HG02678 (cell line): ENCODE results near the gene ZMIZ1.
"Not testable (repeated sequence)": the region's sequence is repeated elsewhere in the genome, so short reads cannot be mapped to it uniquely, and the experiment has no call there.

ENCODE experiments used
- ATAC-seq: cut with Tn5 transposase; IDR thresholded peaks from one replicate; pipeline ENCODE4 v1.9.1; 2021; ENCODE audit warnings: mild to moderate bottlenecking, moderate library complexity; ENCODE audit not compliant: unreplicated experiment

Gene ZMIZ1

DNA sequence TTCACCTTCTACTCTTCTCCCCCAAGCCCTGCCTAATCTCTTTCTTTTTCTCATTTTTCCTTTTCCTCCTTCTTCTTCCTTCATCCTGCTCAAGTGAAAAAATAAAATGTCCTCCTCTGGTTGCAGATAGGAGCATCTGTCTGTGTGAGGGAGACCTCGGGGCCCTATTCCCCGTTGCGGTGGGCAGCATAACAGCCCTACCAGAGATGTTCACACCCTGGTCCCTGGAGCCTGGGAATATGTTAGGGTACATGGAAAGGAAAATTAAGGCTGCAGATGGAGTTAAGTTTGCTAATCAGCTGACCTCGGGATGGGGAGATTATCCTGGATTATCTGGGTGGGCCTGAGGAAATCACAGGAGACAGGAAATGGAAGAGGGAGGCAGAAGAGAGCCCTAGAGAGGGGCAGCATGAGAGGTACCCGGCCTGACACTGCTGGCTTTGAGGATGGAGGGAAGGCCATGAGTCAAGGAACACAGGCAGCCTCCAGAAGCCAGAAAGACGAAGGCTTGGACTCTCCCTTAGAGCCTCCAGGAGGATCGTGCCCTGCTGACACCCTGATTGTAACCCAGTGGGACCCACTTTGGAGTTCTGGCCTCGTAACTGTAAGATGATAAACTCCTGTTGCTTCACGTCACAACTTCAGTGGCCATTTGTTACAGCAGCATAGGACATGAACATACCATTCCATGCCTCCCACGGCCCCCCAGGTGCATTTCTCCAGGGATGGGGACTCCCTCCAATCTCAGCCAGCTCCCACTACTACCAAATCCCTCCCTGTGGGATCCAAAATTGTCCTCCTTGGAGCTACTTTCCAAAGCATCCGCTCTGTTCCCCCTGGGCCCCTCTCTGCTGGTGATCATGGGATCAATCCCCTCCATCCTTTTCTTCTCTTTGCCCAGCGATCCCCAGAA lies 39.0 kb upstream of the ZMIZ1 start:
- ATAC-seq = no peak

DNA sequence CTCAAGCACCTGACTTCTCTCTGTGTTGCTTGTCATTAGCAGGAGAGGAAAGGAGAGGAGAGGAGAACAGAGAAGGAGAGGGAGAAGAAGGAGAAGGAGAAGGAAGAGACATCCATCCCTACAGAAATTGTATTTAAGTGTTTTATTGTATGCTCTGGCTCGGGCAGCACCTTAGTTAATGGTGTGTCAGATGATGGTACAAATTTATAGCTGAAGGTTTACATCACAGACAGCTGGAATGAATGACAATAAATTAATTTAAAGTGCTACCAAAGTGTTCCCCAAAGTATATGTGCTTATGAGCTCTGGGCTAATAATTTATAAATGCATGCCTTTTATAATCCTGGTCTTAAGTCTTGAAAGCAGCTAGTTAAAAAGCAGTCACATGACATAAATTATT lies 38.1 kb upstream of the ZMIZ1 start:
- ATAC-seq = no peak

DNA sequence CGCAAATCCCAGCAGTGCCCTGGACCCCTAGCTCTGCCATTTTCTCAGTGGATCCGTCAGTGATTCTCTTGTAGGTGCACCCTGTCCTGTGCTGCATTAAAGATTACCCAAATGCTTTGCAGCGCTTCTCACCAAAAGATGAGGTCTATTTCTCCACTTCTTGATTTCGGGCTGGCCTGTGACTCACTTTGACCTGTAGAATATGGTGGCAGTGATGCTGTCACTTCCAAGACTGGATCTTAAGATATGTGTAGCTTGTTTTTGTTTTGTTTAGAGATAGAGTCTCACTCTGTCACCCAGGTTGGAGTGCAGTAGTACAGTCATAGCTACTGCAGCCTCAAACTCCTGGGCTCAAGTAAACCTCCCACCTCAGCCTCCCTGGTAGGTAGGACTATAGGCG lies 37.0 kb upstream of the ZMIZ1 start:
- ATAC-seq = no peak

DNA sequence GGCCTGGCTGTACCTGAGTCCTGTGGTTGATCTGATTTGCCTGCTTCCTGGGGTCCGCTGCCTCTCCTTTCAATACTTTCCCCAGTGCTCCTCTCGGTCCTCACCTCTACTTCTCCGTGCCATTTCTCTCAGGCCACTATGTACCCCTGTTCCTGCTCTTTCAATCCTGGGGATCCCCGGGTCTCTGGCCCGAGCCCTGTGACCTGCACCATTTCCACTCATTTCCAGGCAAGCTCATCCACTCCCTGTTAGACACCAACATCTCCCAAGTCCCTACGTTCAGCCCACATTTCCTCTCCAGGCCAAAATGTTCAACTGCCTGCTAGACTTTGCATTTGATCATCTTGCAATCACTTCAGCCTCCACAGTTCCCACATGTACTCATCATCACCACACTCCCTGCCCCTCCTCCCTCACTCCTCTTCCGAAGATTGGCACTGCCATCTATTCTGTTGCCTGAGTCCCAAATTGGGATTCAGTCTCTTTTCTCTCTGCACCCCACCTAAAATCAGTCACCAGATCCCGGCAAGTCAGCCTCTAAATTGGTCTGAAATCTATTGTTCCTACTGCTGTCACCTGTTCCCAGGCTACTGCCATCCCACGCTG lies 34.4 kb upstream of the ZMIZ1 start:
- ATAC-seq = no peak

DNA sequence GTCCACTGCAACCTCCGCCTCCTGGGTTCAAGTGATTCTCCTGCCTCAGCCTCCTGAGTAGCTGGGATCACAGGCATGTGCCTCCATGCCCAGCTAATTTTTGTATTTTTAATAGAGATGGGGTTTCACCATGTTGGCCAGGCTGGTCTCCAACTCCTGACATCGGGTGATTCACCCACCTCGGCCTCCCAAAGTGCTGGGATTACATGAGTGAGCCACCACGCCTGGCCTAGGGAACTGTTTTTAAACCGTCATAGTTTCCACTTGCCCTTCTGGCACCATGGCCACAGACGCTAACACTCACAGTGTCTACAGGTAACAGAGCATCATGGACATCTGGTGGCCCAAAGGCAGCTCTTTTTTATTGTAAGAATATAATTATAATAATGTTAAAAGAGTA lies 32.4 kb upstream of the ZMIZ1 start:
- ATAC-seq = not testable (repeated sequence)

DNA sequence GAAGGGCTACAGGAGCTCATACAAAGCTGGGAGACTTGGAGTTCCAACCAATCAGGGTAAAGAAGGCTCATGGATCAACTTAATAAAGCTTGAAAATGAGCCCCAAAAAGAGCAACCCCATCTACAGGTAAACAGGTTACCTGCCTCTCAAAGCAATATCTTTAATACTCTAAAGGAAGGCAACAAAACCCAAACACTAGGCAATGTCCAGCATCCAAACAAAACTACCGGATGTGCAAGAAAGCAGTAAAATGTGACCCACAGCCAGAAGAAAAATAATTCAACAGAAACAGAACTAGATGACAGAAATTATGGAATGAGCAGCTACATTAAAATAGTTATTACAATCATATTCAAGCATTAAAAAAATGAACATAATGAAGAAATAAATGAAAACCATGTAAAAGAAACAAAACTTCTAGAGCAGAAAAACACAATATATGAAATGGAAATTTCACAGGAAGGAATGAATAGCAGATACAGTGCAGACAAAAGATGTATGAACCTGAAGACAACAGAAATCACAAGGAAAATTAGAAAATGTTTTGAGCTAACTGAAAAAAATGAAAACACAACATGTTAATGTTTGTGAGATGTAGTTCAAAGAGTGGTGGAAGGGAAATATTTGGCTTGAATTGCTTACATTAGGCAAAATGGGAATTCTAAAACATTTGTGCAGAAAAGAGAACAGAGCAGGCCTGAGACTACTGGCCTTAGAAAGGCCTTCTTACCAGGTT lies 30.5 kb upstream of the ZMIZ1 start:
- no peak for ATAC-seq

DNA sequence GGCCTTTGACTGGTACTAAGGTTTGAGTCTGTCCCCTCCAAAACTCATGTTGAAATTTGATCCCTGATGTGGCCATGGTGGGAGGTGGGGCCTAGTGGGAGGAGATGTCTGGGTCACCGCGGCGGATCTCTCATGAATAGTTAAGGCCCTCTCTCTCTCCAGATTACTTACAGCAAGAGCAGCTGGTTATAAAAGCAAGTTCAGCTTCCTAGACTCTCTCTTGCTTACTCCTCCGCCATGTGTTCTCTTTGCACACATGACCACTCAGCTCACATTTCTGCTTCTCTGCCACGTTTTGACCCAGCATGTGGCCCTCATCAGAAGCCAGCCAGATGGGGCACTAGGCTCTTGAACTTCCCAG lies 29.9 kb upstream of the ZMIZ1 start:
- ATAC-seq = no peak

DNA sequence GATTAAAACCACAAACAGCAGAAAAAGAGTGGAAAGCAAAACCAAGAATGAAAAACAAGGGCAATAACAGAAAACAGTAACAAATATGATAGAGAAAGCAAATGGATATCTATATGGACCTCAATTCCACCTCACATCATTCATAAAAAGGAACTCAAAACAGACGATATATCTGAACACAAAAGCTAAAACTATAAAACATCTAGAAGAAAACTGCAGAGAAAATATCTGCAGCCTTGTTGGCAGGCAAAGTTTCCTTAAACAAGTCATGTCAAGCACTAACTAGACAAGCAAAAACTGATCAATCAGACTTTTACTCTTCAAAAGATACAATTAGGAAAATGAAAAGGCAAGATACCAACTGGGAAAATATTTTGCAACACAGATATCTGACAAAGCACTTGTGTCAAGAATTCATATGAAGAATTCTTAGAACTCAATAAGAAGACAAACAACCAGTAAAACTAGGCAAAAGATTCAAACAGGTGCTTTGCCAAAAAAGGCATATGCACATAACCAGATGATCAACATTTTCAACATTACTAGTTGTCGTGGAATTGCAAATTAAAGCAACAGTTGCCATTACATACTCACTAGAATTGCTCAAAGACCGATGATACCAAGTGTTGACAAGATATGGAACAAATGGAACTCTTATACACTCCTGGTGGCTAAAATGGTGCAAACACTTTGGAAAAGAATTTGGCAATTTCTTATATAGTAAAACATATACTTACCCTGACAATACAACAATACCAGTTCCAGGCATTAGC lies 25.9 kb upstream of the ZMIZ1 start:
- ATAC-seq = no peak

DNA sequence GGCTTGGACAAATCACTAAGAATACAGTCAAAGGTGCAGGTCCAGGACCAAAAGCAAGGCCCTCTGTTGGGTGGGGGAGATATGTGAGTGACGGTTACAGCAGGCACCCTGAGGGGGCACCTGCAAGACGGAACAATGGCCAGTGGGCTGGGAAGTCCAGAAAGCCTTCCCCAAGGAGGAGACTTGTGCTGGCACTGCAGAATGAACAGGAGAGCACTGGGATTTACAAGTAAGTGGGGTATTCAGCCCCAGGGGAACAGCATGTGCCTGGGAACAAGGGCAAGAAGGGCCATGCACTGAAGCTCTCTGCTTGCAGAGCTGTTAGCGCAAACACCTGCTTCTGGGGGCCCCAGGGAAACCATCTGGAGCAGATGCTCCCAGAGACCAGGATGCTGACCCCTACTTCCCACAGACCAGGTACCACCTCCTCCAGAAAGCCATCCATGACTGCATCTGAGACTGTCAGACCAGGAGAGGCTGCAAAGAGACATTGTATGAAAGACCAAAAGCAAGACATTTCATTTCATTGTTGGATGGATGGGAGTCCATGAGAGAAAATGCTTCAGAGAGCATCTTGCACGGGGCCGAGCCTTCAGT lies 24.6 kb upstream of the ZMIZ1 start:
- ATAC-seq = no peak

DNA sequence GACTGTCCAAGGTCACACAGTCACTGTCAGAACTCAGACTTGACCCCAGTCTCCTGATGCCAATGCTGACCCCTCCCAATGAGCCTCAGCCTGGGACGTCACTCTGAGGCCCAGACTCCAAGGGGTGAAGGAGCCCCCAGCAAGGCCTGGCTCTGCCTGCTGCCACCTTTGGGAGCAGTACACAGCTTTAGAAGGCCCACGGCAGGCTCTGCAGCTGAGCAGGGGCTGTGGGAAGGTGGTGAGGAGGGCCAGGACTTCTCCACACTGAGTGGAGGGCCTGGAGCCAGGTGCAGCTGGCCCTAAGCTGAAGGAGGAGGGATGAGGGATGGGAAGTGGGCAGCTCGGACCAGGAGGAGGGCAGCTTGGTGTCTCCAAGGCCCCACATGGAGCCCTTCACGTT lies 23.9 kb upstream of the ZMIZ1 start:
- no peak for ATAC-seq

DNA sequence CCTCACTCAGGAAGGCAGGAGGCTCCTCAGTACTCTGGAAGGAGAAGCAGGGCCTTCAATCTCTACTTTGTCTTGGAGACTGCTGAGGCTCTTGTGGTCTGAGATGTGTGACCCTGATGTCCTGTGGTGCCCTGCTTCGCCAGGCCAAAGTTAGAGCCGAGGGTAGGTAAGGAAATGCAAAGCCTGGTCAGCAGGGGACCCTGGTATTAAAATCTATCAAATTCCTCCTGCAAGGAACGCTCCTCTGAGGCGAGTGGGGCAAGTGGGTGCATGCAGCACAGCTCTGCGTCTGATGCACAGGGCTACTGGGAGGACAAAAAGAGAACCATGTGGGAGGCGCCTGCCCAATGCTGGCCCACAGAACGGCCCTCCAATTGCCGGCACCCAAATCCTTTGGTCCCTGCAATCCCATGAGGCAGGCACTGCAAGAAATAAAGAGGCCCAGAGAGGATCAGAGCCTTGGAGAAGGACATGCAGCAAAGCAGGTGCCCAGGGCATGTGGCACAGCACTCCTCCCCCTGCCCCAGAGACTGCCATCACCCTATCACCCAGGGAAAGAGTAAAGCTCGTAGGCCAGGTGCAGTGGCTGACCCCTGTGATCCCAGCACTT lies 23.1 kb upstream of the ZMIZ1 start:
- no peak for ATAC-seq

DNA sequence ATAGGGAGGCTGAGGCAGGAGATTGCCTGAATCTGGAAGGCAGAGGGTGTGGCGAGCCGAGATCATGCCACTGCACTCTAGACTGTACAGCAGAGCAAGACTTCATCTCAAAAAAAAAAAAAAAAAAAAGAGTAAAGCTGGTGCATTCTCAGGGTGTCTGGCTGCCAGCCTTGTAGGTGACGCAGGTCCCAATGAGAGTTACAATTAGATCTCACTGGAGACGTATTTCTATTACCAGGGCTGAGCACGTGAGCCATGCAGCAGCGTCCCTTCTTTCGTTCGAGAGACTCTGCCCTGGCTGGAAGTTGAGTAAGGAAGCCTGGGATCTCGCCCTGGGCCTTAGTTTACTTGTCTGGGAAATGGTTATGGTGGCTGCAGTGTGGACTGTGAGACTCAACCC lies 22.4 kb upstream of the ZMIZ1 start:
- ATAC-seq = no peak

DNA sequence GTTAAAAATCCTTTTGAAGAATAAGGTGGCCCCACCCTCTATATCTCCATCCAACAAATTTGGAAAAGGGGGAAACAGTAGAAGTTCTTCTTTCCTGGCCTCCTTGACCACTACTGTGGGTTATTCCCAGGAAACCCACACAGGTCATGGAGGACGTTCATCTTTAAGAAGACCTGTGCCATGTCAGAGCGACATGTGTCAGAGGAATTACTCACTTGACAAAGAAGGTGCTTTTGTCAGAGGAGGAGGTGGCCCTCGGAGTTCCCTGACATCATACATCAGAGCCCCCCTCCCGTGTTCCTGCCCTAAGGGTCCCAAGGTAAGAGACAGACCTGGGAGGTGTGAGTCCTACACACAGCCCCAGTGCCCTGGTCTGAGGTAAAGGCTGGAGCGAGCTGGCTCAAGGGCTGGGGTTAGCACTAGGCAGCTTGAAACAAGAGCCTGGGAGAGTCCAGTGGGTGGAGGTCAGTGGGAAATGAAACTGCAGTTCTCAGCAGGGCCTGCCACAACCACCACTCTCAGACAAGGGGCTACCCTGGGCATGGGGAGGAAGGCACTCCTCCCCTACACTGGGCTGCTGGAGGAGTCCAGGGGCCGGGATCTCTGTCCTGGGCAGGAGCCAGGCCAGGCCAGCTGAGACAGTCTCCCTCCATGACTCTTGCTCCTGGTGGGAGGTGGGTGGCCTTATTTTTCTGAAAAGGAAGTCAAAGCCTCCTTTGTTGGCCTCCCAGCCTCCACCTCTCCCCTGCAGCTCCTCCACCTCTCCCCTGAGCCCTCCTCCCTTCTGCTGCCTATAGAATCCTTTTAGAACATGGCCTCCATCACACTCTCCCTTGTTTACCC lies 21.8 kb upstream of the ZMIZ1 start:
- ATAC-seq = no peak

DNA sequence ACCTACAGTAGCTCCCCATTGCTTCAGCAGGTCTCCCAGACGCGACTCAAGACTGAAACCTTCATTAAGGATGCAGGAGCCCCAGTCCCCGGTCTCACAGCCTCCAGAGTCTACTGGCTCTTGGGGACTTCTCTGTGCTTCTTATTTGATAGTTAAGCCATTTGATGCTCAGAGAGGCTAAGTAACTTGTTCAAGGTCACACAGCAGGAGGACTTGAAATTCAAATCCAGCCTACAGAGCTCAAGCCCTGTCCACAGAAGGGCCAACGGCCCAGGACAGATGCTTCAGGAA lies 21.2 kb upstream of the ZMIZ1 start:
- ATAC-seq = no peak

DNA sequence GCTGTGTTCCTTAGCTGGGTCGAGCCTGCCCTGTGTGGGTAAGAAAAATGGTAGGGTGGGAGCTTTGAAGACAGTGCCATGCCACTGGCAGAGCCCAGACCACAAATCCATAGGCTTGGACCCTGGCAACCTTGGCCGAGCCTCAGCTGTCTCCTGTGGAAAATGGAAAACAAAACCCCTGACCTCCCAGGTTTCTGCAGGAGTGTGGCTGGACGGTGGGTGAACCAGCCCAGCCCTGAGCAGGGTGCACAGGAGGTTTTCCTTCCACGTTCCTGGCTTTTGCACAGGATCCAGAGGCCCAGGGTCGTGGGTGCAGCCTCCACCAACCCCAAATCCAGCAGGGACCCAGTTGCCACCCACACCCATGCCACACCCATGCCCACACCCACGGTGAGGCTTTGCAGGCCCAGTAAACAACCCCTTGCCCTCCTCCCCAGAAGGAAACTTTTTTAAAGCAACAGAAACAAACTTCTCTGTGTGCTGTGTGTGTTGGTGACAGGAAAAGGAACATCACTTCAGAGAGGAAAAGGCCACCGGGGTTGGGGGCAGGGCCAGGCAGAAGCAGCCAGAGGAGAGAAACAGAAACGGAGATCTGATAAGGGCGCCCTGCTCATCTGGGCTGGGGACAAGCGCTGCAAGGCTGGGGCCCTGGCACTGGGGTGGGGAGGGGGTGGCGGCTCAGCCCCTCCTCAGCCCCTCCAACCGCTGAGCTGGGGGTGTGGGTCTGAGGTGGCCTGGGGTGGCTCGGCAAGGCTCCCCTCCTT lies 20.7 kb upstream of the ZMIZ1 start:
- ATAC-seq = no peak

DNA sequence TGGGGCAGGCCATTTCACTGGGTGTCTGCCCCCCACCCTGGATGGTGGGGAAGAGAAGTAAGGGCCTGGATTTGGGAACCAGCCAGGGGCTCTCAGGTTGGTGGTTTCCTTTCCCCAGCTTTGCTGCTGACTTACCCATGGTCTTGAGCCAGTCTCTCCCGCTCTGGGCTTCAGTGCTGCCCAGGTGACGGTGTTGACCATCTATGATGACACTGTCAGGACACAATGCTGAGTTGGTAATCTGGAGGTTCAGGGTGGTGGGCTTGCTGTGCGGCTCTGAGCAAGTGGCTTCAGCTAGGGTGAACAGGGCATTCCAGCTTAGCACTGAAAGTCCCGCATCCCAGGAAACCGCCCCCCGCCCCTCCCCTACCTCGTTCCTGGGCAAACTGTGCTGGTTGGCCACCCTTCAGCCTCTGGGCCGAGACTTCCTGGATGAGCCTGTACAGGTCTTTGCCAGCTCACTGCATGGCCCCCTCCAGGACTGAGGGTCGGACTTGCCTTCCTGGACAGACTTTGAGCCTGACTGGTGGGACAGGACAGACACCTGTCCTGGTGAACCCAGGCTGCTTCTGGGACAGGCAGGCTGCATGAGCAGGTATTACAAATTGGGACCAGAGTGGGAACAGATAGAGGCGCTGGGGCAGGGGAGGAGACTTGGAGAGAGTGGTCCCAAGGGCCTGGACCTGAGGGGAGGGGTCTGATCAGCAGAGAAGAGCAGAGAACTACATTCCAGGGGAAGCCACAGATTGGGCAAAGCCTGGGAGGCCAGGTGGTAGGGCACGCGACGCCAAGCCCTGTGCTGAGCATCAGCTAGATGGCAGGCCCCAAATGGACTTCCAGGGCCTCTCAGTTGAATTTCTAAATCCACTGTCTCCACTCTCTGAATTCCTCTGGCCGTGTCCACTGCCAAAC lies 19.9 kb upstream of the ZMIZ1 start:
- no peak for ATAC-seq

DNA sequence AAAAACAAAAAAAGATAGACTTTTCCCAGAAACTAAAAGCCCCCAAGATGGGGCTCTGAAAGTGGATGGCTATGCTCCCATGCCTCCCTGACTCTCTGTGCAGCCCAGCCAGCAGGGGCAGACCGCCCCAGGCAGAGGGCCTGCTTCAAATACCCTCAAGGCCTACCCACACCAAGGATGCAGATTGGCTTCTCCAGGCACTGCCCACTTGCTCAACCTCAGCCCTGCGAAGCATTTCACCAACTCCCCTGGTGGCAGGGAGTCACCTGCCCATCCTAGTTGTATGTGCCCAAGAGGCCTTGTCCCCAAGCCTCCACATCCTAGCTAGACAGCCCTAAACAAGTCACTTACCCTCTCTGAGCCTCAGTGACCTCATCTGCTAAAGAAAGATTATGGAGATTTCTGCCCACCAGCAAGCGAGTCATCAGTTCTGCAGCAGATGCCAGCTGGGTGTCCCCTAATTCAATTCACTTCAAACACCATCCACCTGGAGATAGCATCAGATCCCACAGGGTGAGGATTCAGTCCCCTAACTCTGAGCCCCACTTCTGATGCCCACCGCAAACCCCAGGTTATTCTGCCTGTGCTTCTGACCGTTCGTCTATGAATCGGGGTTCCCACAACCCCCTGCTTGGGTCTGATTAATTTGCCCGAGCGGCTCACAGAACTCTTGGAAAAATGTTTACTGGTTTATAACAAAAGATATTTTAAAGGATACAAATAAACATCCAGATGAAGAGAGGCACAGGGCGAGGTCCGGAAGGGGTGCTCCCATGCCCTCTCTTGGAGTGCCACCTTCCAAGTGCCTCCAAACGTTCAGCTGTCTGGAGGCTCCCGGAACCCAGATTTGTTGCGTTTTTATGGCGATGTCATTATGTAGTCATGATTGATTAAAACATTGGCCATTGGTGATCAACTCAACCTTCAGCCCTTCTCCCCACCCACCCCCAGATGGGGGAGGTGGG lies 18.6 kb upstream of the ZMIZ1 start:
- no peak for ATAC-seq
